NCI-H1417 (cell line): ENCODE measurements around the gene OSM.

Source experiments
- DNase-seq, 3 experiments: peaks; one replicate each; lab custom pipeline; 2025; lab: John Stamatoyannopoulos, UW

The OSM gene

DNA sequence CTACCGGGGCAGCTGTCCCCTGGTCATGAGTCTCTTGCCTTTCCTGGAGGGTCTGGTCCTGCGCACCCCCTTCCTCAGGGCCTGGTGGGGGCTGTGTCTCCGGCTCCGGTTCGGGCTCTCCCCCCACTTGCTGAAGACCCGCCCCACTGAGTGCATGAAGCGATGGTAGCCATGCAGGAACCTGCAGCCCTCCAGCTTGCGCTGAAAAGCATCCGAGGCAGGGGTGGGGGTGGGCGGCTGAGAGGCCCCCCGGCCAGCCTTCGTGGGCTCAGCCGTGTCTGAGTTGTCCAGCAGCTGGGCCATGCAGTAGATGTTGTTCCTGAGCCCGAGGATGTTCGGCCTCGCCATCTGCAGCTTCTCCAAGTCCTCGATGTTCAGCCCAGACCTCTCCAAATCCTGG, 2.8 kb downstream of the OSM start:
- no peak for DNase-seq

DNA sequence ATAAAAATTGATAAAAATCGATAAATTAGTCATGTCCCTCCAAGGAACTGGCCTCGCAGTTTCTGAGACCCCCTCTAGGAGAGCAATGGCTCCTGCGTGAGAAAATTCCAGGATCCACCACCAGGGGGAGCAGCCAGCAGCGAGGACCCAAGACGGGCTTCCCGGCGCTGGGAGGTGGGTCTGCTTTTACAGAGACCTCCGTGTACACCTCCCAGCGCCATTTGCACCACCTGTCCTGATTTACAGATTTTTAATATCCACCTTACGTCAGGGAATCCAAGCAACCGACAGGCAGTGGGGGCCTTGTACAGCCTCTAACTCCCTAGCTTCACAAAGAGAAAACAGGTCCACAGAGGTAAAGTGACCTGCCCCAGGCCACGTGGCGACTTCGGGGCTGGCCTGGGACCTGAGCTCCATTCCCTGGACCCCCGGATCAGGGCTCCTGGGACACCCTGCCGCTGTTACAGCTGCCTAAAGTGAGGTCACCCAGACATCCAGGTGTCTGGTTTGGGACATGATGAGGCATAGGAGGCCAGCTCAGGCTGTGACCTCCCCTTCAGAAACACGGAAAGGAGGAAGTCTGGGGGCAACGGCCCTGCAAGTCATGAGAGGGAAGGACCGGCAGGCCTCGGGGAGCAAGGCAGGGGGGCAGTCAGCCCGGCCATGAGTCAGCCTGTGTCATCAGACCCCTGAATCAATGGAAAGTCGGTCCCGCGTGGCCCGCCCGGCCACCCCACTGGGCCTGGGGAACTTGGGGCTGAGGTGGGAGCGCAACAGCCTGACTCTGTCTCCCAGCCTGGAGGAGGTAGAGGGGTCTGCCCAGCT, 3.5 kb downstream of the OSM start:
- peak; percentile 45 to 66 (median 52) for DNase-seq

DNA sequence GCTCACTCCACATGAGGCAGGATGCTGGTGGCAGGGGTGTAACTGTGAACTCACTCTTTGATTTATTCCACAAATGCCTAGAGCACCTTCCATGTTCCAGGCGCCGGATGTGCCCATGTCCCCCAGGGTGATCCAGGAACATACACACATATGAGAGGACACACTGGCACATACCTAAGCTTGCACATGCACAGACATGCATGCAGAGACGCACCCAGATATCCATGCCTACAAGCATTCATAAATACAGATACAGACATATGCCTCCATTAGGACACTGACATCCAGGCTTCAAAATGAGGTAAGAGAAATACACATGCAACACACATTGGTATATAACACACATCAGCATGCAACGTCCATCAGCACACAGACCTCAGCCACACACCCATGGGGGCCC, 4.5 kb downstream of the OSM start:
- no peak for DNase-seq

DNA sequence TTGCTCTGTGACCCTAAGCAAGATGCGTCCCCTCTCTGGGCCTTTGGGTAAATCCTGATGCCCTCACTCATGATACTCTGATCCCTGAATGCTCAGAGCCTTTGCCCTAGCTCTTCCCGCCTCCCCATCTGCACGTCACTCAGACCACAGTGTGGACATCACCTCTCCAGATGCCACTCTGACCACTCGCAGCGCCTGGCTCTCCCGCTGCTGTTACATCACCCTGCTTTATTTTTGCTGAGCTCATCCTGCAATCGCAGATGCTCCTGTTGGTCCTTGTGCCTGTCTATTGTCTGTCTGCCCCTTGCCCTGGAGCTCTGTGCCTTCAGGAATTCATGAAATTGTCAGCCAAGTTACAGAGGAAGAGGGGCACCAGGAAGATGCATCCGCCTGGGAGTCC, 5.5 kb downstream of the OSM start:
- DNase-seq: no peak

DNA sequence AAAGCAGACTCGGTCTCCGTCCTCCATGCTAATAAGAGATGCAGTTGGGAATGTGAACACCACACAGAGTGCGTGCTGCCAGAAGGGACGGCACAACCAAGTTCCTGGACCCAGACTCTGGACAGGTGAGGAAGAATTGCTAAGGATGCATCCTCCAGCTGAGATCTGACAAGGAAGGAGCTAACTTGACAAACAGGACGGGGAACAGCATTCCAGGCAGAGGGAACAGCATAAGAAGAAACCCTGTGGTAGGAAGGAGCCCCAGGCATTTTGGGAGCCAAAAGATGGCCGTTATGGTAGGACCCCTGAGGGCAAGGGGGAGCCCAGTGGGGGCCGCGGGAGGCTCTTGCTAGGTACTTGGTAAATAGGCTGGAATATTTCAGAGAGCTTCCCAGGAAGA, 6.0 kb downstream of the OSM start:
- DNase-seq: no peak

DNA sequence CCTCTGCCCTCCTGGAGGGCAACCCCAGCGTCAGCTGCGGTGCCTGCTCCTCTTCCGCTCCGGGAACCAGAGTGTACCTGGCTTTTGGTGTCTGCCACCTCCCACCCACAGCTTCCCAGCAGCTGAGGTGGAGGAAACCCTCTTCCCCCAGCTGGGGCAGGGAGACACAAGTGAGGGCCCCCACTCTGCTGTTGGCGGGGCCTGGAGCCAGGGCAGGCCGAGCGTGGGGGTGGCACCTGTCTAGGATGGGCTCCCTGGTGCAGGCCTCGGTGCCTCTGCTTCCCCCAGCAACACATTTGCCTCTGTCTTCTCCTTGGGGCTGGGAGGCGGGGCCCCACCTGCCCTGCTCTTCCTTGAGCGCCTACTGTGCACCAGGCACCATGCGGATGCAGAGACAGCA, 6.4 kb downstream of the OSM start:
- no peak for DNase-seq

DNA sequence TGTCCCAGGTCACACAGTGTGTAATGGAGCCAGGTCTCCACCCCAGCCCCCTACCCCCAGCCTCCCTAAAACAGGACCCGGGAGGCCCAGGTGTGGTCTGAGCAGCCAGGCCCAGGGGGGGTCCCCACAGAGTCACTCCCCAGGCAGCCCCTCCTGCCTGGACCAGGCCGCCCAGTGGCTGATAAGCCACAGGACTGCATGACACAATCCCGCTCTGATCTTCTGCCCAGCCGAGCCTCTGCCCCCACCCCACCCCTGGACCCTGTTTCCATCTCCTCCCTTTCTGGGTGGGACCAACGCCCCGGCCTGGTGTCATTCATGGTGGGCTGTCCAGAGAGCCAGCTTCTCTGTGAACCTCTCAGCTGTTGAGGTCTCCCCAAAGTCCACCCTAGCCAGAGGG, 12.3 kb downstream of the OSM start:
- DNase-seq: no peak

DNA sequence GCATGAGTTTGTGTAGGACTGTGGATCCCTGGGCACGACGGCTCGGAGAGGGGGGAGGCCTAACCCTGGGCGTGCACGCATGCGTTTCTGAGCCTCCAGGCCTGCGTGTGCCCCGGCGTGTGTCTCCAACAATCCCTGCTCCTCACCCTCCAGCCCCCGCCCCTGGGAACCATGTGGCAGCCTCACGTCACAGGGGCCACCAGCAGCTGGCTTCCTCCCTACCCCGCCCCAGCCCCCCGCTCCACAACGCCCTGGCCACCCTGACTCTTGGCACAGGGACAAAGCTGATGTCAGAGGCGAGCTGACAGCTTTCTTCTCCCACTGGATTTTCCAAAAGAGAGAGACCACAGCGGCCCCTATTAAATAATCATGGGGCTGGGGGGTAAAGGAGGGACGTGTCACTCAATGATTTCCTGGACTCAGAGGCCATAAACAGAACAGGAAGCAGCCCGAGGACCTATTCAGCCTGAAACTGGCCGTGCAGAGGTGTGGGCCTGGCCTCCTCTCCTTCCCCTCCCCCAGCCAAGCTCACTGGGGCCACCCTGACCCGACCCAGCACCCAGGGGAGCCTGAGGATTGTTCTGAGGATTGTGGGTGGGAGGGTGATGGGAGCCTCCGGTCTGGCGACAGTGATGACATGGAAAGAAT, 13.3 kb downstream of the OSM start:
- peak in 1 of 3 experiments; percentile 10 for DNase-seq

DNA sequence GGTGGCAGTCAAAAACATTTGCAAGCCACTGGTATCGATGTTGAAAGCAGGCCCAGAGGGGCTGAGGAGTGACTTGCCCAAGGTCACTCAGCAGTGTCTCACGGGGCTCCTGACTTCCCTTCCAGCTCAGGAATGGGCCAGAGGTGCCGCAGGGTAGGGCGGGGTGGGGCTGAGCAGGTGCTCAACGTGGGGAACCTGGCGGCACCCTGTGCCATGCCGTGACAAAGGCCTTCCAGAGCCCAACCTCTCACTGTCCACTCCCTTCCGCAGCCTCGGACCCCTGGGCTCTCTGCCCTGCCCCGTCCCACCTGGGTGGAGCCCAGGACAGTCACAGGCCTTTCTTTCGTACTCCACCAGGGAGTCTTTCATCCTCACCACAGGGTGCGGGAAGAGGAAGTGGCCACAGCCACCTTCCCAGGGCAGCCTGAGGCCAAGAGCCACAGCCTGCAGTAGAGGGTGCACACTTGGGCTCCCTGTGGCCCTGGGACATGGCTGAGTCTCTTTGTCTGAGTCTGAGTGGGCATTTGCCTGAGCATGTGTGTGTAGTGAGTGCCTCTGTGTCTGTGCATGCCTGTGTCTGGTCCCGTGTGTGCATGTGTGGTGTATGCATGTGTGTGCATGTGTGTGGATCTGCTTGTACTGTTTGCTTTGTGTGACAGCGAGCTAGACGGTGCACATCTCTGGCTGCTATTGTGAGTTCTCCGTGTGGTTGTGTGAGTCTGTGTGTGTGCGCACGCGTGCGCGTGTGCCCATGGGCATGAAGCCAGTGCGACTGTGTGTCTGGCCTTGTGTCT, 14.0 kb downstream of the OSM start:
- no peak for DNase-seq

DNA sequence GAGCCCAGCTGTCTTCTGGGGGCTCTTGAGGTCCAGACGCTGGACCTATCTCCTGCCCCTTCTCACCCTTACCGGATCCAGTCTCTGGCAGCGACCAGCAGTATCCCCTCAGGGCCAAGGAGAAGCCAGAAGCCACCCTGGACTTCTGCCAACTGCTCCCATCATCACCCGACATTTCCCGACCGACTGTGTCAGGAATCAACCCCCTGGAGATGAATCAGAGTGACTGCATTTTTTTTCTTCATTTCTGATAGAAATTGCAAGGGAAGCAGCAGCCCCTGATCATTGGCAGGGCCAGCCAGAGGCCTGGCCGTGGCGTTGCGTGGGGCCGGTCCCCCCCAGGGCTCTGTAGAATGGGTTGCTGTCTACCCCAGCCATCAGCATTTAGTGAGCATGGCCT, 14.9 kb downstream of the OSM start:
- DNase-seq: peak in 1 of 3 experiments; percentile 2

DNA sequence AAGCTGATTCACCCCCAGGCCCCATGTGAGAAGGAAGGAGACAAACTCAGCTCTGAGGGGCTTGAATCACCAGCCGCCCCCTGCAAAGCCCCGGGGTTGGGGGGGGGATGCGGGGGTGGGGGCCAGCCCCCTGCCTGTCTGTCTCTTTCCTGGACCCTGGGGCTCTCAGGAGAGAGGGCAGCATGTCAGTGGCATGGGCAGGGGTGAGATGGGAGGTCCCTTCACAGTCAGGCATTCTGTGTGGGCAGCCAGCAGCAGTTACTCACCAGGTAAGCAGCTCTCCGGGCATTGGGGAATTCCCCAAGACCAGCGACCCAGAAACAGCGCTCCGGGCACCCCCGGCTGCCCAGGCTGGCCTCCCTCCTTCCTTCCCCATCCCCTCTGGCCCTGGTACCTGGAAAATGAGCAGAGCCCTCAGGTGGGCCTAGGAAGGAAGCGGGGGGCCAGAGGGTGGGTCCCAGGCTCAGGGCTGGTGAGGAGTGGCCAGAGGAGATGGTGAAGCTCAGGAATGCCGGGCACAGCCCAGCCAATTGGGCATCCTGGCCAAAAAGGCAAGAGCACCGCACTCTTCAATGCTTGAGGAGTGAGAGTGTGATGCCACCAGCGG, 15.9 kb downstream of the OSM start:
- DNase-seq: no peak

DNA sequence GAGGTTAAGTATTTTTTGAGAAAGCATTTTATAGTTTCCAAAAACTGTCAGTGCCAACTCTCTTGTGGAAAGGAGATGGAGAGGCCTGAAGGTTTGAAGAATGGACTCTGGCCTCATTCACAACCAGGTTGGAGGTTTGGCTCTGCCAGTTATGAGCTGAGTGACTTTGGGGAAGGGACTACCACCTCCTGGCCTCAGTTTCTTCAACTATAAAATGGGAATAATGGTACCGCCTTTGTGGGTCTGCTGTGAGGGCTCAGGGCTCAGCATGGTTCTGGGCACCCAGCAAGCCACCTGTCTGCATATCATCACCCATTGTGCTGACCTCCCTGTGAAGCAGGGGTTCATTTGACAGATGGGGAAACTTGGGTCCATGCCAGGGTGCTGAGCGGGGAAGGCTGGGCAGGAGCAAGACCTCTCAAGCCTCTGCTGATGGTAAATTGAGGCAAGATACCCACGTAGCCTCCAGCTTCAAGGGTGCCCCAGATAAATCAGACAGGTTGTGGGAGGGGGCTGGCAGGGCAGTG, 16.5 kb downstream of the OSM start:
- DNase-seq: no peak

DNA sequence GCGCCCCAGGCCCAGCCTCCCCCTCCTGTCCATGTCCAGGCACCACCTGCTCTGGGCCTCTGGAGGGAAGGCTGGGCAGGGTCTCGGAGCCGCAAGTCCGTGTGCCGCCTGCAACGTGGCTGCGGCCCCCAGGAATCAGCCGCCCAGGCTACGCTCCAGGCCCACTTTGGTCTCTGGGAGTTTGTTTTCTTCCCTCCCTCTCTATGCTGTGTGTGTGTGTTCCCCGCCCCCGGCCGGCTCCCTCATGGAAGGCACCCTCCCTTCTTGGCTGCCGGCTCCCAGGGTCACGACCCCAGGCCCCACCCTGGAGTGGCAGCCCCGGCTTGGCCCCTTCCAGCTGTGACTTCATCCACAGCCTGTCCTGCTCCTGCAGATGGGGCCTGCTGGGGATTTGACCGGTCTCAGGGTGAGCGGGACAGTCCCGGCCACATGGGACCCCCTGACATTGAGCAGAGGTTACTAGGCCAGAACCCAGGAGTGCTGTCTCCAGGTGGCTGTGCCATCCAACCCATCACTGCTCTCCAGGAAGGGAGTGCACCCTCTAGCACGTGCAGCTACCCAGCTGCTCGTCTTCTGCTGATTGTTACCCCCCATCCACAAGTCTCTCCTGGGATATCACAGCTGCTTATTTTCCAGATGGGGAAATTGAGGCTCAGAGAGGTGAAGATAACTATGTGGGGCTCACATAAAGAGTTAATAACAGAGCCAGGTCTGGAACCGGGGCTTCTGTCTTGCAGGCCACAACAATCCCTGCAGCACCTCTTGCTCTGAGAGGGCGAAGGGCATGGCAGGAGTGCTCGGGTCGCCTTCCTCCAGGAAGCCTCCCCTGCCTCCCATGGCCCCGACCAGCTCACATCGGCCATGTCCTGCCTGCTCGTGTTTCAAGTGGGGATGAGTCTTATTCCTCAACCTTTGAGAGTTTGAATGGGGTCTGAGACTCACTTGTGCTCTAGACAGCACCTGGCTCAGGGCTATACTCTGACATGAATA, 17.3 kb downstream of the OSM start:
- no peak for DNase-seq

DNA sequence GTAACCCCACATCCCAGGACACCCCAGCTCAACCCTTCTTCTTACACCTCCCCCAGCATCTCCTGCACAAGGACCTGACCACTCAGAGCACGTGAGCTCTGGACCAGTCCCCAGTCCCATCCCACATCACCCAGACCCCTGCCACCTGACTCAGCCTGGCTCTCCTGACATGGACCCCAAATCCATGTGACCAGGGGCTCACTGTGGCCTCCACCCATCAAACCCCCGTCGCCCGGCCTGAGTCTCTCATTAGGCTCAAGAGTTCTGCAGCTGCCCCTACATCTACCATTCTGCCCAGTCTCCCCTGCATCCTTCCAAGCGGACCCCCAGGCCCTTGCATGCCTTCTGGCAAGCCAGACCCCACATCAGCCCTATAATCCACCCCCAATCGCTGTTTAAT, 18.2 kb downstream of the OSM start:
- DNase-seq: no peak

DNA sequence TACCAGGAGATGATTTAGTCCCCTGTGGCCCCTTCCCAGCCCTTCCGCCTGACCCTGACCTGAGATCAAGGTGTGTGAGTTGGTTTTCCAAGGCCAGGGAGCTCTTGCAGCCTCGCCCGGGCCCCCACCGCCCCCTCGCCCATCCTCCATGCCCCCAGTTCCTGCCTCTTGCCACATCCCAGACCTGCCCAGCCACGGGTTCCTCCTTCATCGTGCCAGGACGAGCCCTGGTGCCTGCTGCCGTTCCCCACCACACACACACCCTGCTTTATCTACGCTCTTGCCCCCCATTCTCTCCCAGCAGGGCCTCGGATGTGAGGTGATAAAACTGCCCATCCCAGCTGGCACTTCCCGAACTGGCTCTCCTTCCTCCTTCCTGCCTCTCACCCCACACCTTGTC, 18.7 kb downstream of the OSM start:
- DNase-seq: no peak

DNA sequence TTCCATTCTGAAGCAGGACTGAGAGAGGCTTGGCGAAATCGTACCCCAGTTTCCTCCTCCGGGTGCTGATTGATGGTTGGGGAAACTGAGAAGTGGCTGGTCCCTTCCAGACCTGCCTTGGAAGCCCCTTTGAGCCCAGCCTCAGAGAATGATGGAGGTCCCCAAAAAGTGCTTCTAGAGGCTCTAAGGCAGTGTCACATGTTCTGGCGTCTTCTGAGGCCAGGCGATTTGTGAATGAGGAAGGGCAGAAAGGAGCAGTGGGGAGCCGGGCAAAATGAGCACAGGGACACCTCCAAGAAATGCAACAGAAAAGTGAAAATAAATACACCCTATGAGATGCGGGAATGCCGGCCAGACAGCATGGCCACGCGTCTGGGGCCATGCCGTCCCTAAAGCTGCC, 19.1 kb downstream of the OSM start:
- no peak for DNase-seq

DNA sequence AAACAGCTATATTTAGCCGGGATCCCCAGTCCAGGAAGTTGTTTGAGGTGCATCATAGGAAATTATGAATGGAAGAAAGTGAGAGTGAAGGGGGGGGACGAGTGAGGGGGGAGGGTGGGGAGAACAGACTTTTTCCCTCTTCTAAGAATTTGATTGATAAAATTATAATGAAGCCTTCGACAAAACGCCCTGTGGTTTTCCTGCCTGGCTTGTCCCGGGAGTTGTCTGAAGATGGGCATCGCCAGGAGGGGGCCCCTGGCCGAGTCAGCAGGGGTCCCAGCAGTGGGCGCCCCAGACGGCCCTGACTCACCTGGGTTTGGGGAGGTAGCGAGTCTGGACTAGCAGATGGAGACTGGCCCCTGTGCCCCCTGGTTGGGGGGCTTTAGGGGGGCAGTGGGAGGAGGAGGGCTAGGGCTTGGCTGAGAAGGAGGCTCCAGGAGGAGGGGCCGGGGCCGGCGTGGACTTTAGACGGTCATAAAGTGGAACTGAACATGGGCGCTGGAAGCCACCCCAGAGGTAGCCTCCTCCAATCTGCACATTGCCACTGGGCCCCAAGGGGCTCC, 19.8 kb downstream of the OSM start:
- no peak for DNase-seq

DNA sequence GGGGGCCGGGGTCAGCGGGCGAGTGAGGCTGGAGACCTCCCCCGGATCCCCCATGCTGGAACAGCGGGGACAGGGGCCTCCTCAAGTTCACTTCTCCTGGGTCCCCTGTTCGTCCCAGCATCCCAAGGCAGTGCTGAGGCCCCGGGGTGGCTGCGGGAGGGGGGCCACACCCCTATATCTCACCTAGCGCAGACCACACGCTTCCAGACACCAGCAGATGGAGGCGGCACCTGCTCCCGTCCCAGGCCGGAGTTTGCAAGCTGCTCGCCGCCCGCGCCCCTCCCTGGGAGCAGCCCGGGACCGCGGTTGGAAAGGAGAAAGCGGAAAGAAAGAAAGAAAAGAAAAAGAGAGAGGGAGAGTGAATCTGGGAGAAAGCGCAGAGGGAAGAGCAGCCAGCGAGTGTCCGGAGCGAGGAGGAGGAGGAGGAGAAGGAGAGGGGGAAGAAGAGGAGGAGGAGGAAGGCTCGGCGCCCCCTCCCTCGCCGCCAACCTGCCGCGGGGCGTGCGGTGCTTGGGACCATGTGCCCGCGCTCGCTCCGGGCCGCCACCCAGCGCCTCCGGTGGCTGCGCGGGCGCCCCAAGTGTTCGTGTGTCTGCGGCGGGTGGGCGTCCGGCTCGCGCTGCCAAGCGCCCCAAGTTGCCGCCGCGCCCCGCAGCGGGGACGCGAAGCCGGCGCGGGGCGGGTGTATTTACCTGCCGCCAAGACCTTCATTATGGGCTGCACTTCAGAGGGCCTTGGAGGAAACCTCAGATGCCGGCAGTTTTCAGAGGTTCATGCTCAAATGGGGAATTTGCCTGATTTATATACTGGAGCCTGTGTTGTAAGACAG, 20.5 kb downstream of the OSM start, which contains the start of gene LIF:
LIF (minus strand) TSS at position 775 of the 829 bp plus-strand sequence; CDS start at position 711, 64 bp downstream.
- peak in 2 of 3 experiments; percentile 4 to 8 for DNase-seq

DNA sequence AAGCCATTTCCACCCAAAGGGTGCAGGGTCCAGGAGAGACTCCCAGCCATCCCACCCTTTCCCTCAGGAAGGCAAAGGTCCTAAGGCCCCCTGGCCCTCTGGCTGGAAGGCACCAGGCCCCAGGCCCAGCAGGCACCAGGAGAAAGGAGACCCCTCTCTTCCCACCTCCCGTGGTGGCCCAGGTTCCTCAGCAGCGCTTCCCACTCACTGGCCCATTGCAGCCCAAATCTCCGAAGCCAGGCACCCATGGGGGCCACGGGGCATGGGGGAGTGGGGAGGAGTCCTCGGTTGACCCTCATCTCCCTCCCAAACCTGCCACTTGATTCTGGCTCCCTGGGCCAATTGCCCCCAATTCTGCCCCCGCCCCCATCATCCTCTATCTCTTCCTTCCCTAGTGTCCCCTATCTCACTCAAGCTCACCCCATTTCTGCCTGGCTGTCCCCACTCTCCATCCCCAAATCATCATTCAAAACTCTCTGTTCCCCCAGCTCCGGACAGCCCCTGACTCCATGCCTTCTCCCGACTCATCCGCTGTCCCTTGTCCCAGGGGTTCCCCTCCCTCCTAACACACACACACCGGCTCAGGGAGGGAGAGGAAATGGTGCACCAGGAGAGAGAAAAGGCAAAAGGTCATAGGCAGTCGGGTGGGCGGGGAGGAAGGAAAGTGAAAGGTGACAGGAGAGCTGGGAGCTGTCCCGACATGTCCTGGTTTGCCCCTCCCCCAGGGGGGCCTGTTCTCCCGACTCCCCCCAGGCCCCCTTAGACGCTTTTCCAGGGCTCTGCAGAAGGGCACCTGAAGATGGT, 21.3 kb downstream of the OSM start:
- DNase-seq: no peak
